Tibial artery (tissue), 4 donors: ENCODE measurements around the gene ABHD15.

ENCODE experiments used
- DNase-seq, 2 donors: peaks; one replicate each; pipeline ENCODE4 v3.0.0-alpha.2; 2019
- H3K27ac ChIP-seq, 2 donors: fragments of 200-600 bp; sonication (generic) in 1 of 2; 1 replicate in 1 of 2; 2 replicates in 1 of 2; pipeline ENCODE4 v1.5.1; 2018 to 2019; ENCODE audit warnings: mild to moderate bottlenecking in 1 of 2
- H3K27me3 ChIP-seq, 2 donors: fragments of 200-600 bp; sonication (generic) in 1 of 2; one replicate each; pipeline versions ENCODE4 v1.5.1 to v1.6.0; 2016 to 2019
- H3K36me3 ChIP-seq, 3 donors: fragments of 200-600 bp; sonication (generic) in 2 of 3; one replicate each; pipeline ENCODE4 v1.5.1; 2016 to 2019; ENCODE audit warnings: mild to moderate bottlenecking in 2 of 3
- H3K4me1 ChIP-seq, 4 donors: fragments of 200-600 bp; sonication (generic) in 2 of 4; 1 replicate in 3 of 4; 2 replicates in 1 of 4; pipeline ENCODE4 v1.5.1; 2016 to 2019
- H3K4me3 ChIP-seq, 2 donors: fragments of 200-600 bp; sonication (generic) in 1 of 2; 1 replicate in 1 of 2; 2 replicates in 1 of 2; pipeline ENCODE4 v1.5.1; 2018 to 2019; ENCODE audit warnings: mild to moderate bottlenecking in 2 of 2
- H3K9me3 ChIP-seq, 3 donors: fragments of 200-600 bp; sonication (generic) in 1 of 3; one replicate each; pipeline ENCODE4 v1.5.1; 2016 to 2019
- CTCF ChIP-seq, 2 experiments: fragments of 200-600 bp in 1 of 2; fragments of 450-650 bp in 1 of 2; IDR thresholded peaks; one replicate each; pipeline ENCODE4 v1.5.1; 2017 to 2019; ENCODE audit warnings: antibody characterized with exemption in 2 of 2, mild to moderate bottlenecking in 1 of 2, moderate library complexity in 1 of 2
- intact Hi-C: fragments of 100-400 bp; cut with DNase I; formaldehyde crosslinking; loops from one replicate; pipeline ENCODE4 v1.15.0; 2023; ENCODE audit warnings: low total_unique reads

Gene ABHD15

DNA sequence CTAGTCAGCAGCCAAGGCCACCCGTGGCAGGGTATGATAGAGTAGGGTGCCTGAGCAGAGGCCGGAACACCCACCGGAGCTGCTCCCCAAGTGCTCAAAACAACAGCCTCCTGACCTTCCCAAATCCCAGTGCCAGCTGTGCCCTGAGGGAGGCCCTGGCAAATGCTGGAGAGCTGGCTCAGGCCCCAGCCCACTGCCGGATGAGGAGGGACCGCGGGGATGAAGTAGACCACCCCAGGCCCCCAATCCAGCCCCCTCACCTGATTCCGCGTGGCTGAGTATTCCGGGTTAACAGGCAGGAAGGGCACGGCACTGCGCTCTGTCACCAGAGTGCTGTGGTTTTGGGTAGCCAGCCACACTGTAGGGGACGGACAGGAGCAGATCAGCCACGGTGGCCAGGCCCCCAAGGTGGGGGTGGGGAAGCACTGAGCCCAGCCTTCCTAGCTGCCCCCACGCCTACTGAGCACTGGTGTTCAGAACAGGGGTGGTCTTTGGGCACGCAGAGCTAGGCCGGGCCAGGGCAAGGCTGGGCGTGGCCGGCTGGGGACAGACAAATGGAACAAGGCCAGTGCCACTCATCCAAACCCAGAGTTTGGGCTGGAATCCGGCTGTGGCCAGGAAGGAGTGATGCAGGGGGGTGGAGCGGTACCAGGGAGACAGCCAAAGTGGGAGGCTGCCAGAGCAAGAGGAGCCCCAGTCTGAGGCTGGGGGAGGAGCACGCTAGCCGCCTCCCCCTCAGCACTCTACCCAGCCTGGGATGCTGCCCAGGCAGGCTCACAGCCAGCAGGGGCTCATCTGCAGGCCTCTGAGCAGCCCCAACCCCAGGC lies 10.8 kb upstream of the ABHD15 start:
- Histone ChIP-seq H3K27ac (peak overlapping the region in 1 of 2 donors; percentile 40), H3K4me3 (no peak overlapping the region), H3K4me1 (peaks cover 0 to 24% (median 9%) of the 10 kb centered on the region in 4 donors), H3K9me3 (no peaks in the 10 kb centered on the region), H3K36me3 (peaks cover 30 to 87% (median 77%) of the 10 kb centered on the region in 3 donors), H3K27me3 (no peaks in the 10 kb centered on the region)
- DNase-seq, result peak in 1 of 2 donors; percentile 71
- intact Hi-C loops, result loop anchor here (5.0 kb wide), 2 partner anchors 35 to 205 kb away; no protein-coding TSS in a partner anchor
- no peak for TF ChIP-seq CTCF (IDR thresholded peaks at IDR 0.05)

GRCh38 chr17:29577001-29577370 lies 10.1 kb upstream of the ABHD15 start:
- peaks cover 29 to 82% (median 74%) of the 10 kb centered on the region in 3 donors for H3K36me3 ChIP-seq
- peak overlapping the region in 1 of 2 donors; percentile 40 for H3K27ac ChIP-seq

DNA sequence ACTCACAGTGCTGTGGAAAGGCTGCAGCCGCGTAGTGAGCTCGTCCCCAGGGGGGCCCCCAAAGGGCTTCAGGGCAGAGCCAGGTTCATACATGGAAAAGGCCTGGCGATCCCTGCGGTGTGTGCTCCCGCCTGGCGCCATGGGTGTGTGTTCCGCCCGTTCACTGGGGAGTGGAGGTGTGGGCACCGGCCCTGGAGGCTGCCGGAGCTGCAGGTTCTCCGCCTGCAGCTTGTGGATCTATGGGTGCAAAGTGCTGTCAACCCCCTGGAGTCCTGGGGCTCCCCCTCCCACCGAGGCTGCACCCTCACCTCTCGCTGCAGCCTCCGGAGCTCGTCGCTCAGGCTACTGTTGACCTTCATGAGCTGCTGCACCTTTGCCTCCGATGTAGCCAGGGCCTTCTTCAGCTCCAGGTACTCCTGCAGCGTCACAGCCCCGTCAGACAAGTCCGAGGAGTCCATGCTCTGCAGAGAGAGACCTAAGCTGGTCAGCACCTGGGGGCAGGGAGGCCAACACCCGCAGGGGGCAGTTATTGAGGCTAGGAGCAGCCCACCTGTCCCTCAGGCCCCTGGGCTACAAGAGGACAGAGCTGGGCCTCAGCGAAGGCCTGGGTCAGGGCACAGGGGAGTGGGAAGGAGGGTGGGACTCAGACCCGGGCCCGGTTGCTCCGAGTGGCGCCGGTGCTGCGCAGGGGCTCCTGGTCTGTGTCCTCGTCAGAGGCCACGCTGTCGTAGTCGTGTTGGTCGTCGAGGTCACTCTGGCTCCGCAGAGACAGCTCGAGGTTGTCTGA lies 9.6 kb upstream of the ABHD15 start:
- Histone ChIP-seq H3K9me3 (no peaks in the 10 kb centered on the region), H3K27me3 (no peaks in the 10 kb centered on the region), H3K27ac (no peak overlapping the region), H3K4me3 (no peak overlapping the region), H3K4me1 (peaks cover 0 to 34% (median 18%) of the 10 kb centered on the region in 4 donors), H3K36me3 (peaks cover 24 to 80% (median 68%) of the 10 kb centered on the region in 3 donors)
- TF ChIP-seq CTCF (IDR thresholded peaks at IDR 0.05), result no peak
- intact Hi-C loops, result loop anchor here (5.0 kb wide), 2 partner anchors 36 to 206 kb away; no protein-coding TSS in a partner anchor
- peak in 1 of 2 donors; percentile 64 for DNase-seq

More at GRCh38 chr17:29577001-29577370, 10.1 kb upstream of the ABHD15 start:
- peak in 1 of 2 donors; percentile 61 for DNase-seq
- Histone ChIP-seq H3K27me3 (no peaks in the 10 kb centered on the region), H3K4me1 (peaks cover 0 to 28% (median 15%) of the 10 kb centered on the region in 4 donors), H3K9me3 (no peaks in the 10 kb centered on the region), H3K4me3 (no peak overlapping the region)
- no peak for TF ChIP-seq CTCF (IDR thresholded peaks at IDR 0.05)
- intact Hi-C loops, result loop anchor here (5.0 kb wide), 2 partner anchors 35 to 205 kb away; no protein-coding TSS in a partner anchor

DNA sequence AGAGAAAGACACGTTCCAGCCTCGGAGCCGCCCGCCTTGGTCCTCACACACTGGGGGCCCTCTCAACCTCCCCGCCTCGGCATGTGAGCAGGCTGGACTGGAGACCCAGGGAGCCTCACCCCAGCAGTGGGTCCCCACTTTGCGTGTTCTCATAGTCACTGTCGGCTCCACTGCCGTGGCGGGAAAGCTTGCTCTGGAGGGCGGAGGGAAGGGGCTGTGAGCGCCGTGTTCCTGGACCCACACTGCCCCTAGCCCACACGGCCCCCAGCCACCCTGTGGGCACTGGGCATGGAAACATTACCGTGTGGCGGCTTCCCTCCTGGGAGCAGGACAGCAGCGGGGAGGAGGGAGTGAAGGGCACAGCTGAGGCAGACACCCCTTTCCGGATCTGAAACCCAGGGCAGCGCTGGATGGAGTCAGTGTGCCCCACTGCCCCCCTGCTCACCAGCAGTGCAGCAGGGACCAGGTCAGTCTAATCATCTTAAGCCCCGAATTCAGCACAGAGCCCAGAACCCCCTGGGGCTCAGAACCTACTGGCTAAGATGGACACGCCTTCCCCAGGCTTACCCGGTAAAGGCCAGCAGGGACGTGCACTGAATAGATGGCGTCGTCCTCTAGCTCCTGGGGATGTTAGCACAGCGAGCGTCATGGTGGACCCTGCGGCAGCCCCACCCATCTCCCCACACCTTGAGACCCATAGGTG lies 8.8 kb upstream of the ABHD15 start:
- peaks cover 0 to 41% (median 18%) of the 10 kb centered on the region in 4 donors for H3K4me1 ChIP-seq
- H3K4me3 ChIP-seq, result no peak overlapping the region
- intact Hi-C loops, result loop anchor here (5.0 kb wide), 2 partner anchors 37 to 207 kb away; no protein-coding TSS in a partner anchor
- no peaks in the 10 kb centered on the region for H3K27me3 ChIP-seq
- TF ChIP-seq CTCF (IDR thresholded peaks at IDR 0.05), result no peak
- DNase-seq, result no peak
- no peak overlapping the region for H3K27ac ChIP-seq
- H3K36me3 ChIP-seq, result peaks cover 22 to 74% (median 62%) of the 10 kb centered on the region in 3 donors
- no peaks in the 10 kb centered on the region for H3K9me3 ChIP-seq
